DOHH2 (cell line): Measurements from ENCODE around the gene GMDS.

Experiments
- H3F3A ChIP-seq: fragments of 200-600 bp; sonication (generic), shearing (Covaris generic); 2 replicates; pipeline ENCODE4 v1.6.0; 2016; ENCODE audit warnings: antibody characterized with exemption, mild to moderate bottlenecking; ENCODE audit not compliant: control insufficient read depth, insufficient read depth
- H3K27ac ChIP-seq: fragments of 200-600 bp; sonication (generic); 2 replicates; pipeline ENCODE4 v1.5.1; 2014; ENCODE audit warnings: low read depth, mild to moderate bottlenecking, low read length, moderate library complexity
- H3K27me3 ChIP-seq: fragments of 200-600 bp; sonication (generic); 2 replicates; pipeline ENCODE4 v1.6.1; 2014; ENCODE audit warnings: mild to moderate bottlenecking, low read length, mixed read lengths; ENCODE audit not compliant: control insufficient read depth
- H3K36me3 ChIP-seq: fragments of 200-600 bp; sonication (generic); 2 replicates; pipeline ENCODE4 v1.6.1; 2014; ENCODE audit warnings: mild to moderate bottlenecking, low read length, moderate library complexity, mixed read lengths; ENCODE audit not compliant: control insufficient read depth
- H3K4me1 ChIP-seq: fragments of 200-600 bp; sonication (generic); 2 replicates; pipeline ENCODE4 v1.6.1; 2014; ENCODE audit warnings: mild to moderate bottlenecking, low read length, mixed read lengths; ENCODE audit not compliant: control insufficient read depth
- H3K4me2 ChIP-seq: fragments of 200-600 bp; sonication (generic); 2 replicates; pipeline ENCODE4 v1.6.0; 2014; ENCODE audit warnings: mild to moderate bottlenecking, low read length, moderate library complexity
- H3K4me3 ChIP-seq: fragments of 200-600 bp; sonication (generic); 2 replicates; pipeline ENCODE4 v1.5.1; 2014; ENCODE audit warnings: mild to moderate bottlenecking, low read length, mixed read lengths
- H3K79me2 ChIP-seq: fragments of 200-600 bp; sonication (generic); 2 replicates; pipeline ENCODE4 v1.6.1; 2014; ENCODE audit warnings: mild to moderate bottlenecking, low read length, mixed read lengths; ENCODE audit not compliant: control insufficient read depth
- H3K9me2 ChIP-seq: fragments of 200-600 bp; sonication (generic); replicated peaks from 2 replicates; pipeline ENCODE4 v1.6.1; 2014; ENCODE audit warnings: mild to moderate bottlenecking, low read length, mixed read lengths; ENCODE audit not compliant: control insufficient read depth
- H3K9me3 ChIP-seq: fragments of 200-600 bp; sonication (generic); 2 replicates; pipeline ENCODE4 v1.6.1; 2014; ENCODE audit warnings: antibody characterized with exemption, low read length, mixed read lengths; ENCODE audit not compliant: control insufficient read depth, insufficient read depth
- H4K20me1 ChIP-seq: fragments of 200-600 bp; sonication (generic); 2 replicates; pipeline ENCODE4 v1.6.0; 2014; ENCODE audit warnings: low read depth, mild to moderate bottlenecking, antibody characterized with exemption, low read length, moderate library complexity; ENCODE audit not compliant: control insufficient read depth, insufficient read depth
- EZH2phosphoT487 ChIP-seq: fragments of 200-600 bp; sonication (generic); IDR thresholded peaks from 2 replicates; pipeline ENCODE4 v1.6.1; 2017; ENCODE audit warnings: borderline replicate concordance, mild to moderate bottlenecking, antibody characterized with exemption, low read length, moderate library complexity, mixed read lengths
- TF ChIP-seq, protein P1 (sequence below): fragments of 200-600 bp; sonication (generic); IDR thresholded peaks from one replicate; pipeline ENCODE4 v1.5.1; 2014; ENCODE audit warnings: antibody characterized with exemption, mild to moderate bottlenecking, low read depth, low read length; ENCODE audit not compliant: poor library complexity, severe bottlenecking

GMDS gene

DNA sequence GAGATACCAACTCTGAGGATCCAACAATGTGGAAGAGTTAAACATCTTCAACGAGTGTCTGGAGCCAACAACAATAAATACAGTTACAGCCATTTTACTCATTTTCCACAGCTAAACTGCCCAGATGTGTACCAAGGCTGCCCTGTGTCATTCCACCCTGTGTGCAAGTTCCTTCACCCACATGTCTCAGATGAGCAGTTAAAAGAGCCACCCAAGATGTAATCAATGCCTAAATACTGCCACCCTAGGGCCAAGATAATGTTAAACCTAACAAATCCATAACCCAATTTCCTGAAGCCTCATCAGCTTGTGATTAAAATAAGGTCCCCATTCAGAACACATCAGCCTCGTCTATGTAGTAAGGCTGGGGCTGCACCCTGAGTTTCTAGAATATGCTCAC is 59.9 kb downstream of the GMDS start:
- no peaks in the 10 kb centered on the region for H3K9me2 ChIP-seq

DNA sequence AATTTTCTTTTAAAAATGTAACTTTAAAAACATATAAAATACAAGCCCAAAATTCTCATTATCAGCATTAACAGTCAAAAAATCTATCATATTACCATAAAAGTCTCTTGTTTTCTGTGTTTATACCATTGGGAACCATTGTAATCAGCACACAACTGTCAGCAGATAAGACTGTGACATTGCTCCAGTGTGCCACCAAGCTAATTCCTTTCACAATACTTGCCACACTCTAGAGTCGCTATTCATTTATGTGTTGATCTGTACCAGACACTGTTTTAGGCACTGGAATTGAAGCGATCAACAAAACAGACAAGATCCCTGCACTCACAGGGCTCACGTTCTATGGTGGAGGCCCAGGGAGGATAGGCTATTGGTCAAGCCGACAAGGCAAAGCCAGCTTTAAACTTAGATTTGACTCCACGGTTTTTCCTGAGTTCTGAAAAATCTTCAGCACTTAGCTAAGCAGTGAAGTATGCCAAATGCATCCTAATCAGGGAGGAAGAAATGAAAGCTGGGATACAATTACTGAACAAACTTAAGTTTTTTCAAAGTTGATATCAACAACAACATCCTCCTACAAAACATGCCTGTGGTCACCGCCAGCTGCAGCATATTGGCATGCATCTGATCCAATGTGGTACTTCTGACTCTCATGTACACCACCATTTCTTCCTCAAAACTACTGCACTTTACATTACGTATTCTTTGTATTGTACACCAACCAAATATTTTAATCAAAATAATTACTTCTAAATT is 60.5 kb downstream of the GMDS start:
- Histone ChIP-seq H3F3A (no peaks in the 10 kb centered on the region), H3K27me3 (no peaks in the 10 kb centered on the region), H3K27ac (no peak overlapping the region), H3K9me3 (no peaks in the 10 kb centered on the region), H3K9me2 (no peaks in the 10 kb centered on the region), H3K4me1 (no peaks in the 10 kb centered on the region), H3K36me3 (no peaks in the 10 kb centered on the region), H3K4me3 (no peak overlapping the region), H3K79me2 (no peaks in the 10 kb centered on the region; the same call in 1 of the 2 replicates), H4K20me1 (no peaks in the 10 kb centered on the region), H3K4me2 (no peak overlapping the region)
- TF ChIP-seq, protein P1, sequence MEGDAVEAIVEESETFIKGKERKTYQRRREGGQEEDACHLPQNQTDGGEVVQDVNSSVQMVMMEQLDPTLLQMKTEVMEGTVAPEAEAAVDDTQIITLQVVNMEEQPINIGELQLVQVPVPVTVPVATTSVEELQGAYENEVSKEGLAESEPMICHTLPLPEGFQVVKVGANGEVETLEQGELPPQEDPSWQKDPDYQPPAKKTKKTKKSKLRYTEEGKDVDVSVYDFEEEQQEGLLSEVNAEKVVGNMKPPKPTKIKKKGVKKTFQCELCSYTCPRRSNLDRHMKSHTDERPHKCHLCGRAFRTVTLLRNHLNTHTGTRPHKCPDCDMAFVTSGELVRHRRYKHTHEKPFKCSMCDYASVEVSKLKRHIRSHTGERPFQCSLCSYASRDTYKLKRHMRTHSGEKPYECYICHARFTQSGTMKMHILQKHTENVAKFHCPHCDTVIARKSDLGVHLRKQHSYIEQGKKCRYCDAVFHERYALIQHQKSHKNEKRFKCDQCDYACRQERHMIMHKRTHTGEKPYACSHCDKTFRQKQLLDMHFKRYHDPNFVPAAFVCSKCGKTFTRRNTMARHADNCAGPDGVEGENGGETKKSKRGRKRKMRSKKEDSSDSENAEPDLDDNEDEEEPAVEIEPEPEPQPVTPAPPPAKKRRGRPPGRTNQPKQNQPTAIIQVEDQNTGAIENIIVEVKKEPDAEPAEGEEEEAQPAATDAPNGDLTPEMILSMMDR = no peak
- no peak for TF ChIP-seq EZH2phosphoT487

More for the DNA sequence above, 59.9 kb downstream of the GMDS start:
- no peaks in the 10 kb centered on the region for H3K4me1 ChIP-seq
- no peak overlapping the region for H3K4me3 ChIP-seq
- no peaks in the 10 kb centered on the region for H3K27me3 ChIP-seq
- no peaks in the 10 kb centered on the region for H4K20me1 ChIP-seq
- H3F3A ChIP-seq = no peaks in the 10 kb centered on the region
- H3K79me2 ChIP-seq = no peaks in the 10 kb centered on the region
- no peaks in the 10 kb centered on the region for H3K36me3 ChIP-seq
- H3K27ac ChIP-seq = no peak overlapping the region
- TF ChIP-seq, protein P1 = no peak
- no peak for TF ChIP-seq EZH2phosphoT487
- H3K4me2 ChIP-seq = no peak overlapping the region
- no peaks in the 10 kb centered on the region for H3K9me3 ChIP-seq

DNA sequence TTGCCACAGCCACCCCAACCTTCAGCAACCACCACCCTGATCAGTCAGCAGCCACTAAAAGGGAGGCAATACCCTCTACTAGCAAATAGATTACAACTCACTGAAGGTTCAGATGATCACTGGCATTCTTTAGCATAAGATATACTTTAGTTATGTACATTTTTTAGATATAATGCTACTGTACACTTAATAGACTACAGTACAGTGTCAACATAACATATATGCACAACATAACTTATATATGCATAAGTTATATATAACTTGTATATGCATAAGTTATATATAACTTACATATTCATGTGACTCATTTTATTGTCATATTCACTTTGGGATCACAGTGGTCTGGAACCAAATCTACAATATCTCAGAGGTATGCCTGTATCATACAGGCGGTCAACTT is 61.7 kb downstream of the GMDS start:
- no peak overlapping the region for H3K27ac ChIP-seq
- H3K4me2 ChIP-seq = no peak overlapping the region
- no peaks in the 10 kb centered on the region for H3K36me3 ChIP-seq
- H3K4me3 ChIP-seq = no peak overlapping the region
- no peaks in the 10 kb centered on the region for H3F3A ChIP-seq
- peaks cover 2% of the 10 kb centered on the region; the same call in 1 of the 2 replicates for H3K79me2 ChIP-seq
- no peaks in the 10 kb centered on the region for H3K27me3 ChIP-seq
- no peaks in the 10 kb centered on the region for H3K9me2 ChIP-seq
- no peaks in the 10 kb centered on the region for H4K20me1 ChIP-seq
- no peak for TF ChIP-seq EZH2phosphoT487
- TF ChIP-seq, protein P1 = no peak
- no peaks in the 10 kb centered on the region for H3K9me3 ChIP-seq
- no peaks in the 10 kb centered on the region for H3K4me1 ChIP-seq
